DOHH2 (cell line): Measurements from ENCODE around the gene NLRP1.

Experiments
- CTCF ChIP-seq: fragments of 200-600 bp; sonication (generic); IDR thresholded peaks from one replicate; pipeline ENCODE4 v1.5.1; 2014; ENCODE audit warnings: antibody characterized with exemption, mild to moderate bottlenecking, low read depth, low read length; ENCODE audit not compliant: poor library complexity, severe bottlenecking
- EZH2phosphoT487 ChIP-seq: fragments of 200-600 bp; sonication (generic); IDR thresholded peaks from 2 replicates; pipeline ENCODE4 v1.6.1; 2017; ENCODE audit warnings: borderline replicate concordance, mild to moderate bottlenecking, antibody characterized with exemption, low read length, moderate library complexity, mixed read lengths

GRCh38 chr17:5511401-5512225 lies 72.7 kb downstream of the NLRP1 start:
- TF ChIP-seq EZH2phosphoT487, result no peak
- TF ChIP-seq CTCF, result no peak
